Stimulated activated CD4-positive, alpha-beta T cell treated with anti-CD3 and anti-CD28 coated beads, Interleukin-1b, Interleukin-23, amount 100 ng/mL, for 4 hours (primary cell): ENCODE data around the gene ZMAT3.
"Not testable (repeated sequence)": the region's sequence is repeated elsewhere in the genome, so short reads cannot be mapped to it uniquely, and the experiment has no call there.

Experiments used
- DNase-seq, 2 donors: peaks; one replicate each; pipeline ENCODE4 v3.0.0-alpha.2; 2020; ENCODE audit warnings: low read depth in 2 of 2

Gene ZMAT3, protein sequence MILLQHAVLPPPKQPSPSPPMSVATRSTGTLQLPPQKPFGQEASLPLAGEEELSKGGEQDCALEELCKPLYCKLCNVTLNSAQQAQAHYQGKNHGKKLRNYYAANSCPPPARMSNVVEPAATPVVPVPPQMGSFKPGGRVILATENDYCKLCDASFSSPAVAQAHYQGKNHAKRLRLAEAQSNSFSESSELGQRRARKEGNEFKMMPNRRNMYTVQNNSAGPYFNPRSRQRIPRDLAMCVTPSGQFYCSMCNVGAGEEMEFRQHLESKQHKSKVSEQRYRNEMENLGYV

GRCh38 chr3:179071323-179072099 is at the start of gene ZMAT3:
Gene ZMAT3 (minus strand): TSS chr3:179071809. CDS start chr3:179067752, 4,057 bp downstream.
- peak; percentile 75 to 76 for DNase-seq

GRCh38 chr3:179116816-179117215 is 45.2 kb upstream of the ZMAT3 start:
- no peak for DNase-seq

GRCh38 chr3:179115444-179115843 is 43.8 kb upstream of the ZMAT3 start:
- not testable (repeated sequence) for DNase-seq

- no peak for DNase-seq
Observed at GRCh38 chr3:179113903-179114302, 42.3 kb upstream of the ZMAT3 start.

DNA sequence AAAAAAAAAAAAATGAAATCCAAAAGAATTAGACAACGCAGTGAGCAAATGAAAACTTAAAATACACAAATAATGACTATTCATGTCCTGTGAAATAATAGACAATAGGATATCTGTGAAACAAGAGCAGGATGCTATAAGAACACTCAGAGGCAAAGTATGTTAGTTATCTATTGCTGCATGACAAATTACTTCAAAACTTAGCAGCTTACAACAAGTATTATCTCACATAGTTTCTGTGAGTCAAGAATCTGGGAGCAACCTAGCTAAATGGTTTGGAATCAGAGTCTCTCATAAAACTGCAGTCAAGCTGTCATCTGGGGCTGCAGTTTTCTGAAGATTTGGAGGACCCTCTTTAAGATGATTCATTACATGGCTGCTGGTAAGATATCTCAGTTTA is 36.5 kb upstream of the ZMAT3 start:
- DNase-seq, result no peak

DNA sequence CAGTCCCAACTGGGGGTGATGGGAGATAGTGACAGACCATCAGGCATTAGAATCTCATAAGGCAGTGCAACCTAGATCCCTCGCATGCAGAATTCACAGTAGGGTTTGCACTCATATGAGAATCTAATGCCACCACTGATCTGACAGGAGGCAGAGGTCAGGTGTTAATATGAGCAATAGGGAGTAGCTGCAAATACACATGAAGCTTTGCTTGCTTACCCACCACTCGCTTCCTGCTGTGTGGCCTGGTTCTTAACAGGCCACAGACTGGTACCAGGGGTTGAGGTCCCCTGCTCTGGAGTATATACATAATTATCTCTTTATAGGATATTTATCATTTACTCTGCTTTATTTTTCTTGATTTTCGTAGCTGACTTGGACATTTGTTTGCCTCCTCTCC is 36.0 kb upstream of the ZMAT3 start:
- DNase-seq, result no peak

GRCh38 chr3:179105881-179106280 is 34.3 kb upstream of the ZMAT3 start:
- DNase-seq, result no peak

- no peak for DNase-seq
Observed at GRCh38 chr3:179100652-179101051, 29.0 kb upstream of the ZMAT3 start.

- no peak for DNase-seq
Observed at GRCh38 chr3:179098388-179099077, 26.9 kb upstream of the ZMAT3 start.

DNA sequence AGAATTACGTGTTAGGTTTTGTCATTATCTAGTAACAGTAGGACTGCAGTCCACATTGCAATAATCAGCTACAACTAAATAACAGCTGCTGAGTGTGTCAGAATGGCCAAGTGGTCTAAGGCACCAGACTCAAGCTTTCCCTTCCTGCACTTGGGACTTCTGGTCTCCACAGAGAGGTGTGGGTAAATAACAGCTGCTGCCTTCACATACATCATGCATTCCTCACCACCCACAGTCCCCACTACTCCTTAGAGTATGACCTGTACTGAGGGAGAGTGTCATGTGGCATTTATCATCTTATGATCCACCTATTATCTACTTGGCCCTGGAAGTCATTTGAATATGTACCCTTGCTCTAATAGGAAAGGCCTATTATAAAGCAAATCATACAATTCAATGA is 22.2 kb upstream of the ZMAT3 start:
- DNase-seq, result no peak

GRCh38 chr3:179091113-179091512 is 19.5 kb upstream of the ZMAT3 start:
- DNase-seq, result no peak

DNA sequence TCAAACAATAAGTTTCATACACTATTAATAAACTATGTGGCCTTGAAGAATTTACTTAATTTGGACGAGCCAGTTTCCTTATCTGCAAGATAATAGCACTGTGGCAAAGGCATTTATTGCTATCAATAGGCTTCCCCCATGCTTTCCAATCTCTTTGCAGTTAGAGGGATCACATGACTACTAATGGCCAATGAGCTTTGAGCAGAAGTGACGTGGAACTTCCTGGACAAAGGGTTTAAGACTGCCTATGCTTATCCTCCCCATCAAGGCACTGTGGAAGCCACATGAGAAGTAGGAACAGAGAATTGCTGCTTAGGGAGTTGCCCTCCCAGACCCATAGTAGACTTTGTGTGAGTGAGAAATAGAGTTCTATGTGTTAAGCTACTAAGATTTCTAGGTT is 16.7 kb upstream of the ZMAT3 start:
- no peak for DNase-seq

DNA sequence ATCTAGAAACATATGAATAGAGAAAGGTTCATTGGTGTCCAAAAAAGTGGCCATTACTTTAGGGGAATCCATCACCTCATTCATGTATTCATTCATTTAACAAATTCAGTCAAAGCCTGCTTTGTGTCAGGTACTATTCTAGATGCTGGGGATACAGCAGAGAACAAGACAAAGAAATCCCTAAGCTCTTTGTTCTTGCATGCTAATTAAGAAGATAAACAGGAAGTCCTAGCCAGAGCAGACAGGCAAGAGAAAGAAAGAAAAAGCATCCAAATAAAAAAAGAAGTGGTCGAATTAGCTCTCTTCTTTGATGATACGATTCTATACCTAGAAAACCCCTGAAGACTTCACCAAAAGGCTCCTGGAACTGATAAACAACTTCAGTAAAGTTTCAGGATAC is 12.4 kb upstream of the ZMAT3 start:
- DNase-seq, result no peak

DNA sequence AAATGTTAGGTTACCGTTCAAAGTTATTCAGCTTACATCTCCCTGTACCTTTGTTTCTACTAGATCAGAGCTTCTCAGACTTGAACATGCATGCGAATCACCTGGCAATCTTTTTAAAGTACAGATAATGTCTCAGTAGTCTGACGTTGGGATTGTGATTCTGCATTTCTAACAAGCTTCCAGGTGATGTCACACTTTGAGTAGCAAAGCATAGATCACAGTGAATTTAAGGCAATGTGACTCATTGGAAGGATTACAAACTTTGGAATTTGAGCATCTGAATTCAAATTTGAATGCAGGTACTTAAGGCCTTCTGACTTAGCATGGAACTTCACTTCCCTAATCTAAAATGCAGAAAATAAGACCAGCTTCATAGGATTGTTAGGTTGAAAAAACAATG is 10.8 kb upstream of the ZMAT3 start:
- DNase-seq, result no peak

DNA sequence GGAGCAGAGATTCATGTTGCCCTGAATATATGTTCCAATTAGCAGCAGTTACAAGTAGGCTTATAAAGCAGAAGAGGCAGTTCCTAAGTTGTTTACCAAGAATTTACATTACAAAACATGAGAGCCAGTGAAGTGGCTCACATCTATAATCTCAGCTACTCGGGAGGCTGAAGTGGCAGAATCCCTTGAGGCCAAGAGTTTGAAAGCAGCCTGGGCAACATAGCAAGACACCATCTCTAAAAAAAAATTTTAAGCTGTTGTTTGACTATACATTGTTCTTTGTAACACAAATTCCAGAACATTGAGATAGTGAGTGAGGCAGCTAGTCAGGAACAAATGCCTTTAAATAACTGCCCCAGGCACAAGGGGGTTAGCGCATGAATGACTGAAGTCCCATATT is 10.3 kb upstream of the ZMAT3 start:
- no peak for DNase-seq

GRCh38 chr3:179079537-179079936 is 7.9 kb upstream of the ZMAT3 start:
- DNase-seq, result no peak

GRCh38 chr3:179076243-179077027 is 4.8 kb upstream of the ZMAT3 start:
- DNase-seq, result no peak

DNA sequence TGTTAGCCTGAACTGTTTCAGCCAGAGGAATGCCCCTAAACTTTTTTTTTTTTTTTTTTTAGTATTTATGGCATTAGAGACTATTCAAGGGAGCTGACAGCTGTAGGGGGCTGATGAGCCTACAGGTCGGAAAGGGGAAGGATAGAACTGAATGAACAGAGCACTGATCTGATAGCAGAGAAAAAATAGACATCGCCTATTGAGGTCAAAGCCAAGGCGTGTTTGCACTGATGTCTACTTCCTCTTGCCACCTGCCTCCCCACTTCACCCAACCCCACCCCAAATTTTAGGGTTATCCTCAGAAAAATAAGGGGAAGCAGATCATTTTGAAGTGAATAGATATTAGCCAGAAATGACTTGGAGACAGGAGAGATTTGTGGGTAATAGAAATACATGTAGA is 3.0 kb upstream of the ZMAT3 start:
- DNase-seq, result no peak

DNA sequence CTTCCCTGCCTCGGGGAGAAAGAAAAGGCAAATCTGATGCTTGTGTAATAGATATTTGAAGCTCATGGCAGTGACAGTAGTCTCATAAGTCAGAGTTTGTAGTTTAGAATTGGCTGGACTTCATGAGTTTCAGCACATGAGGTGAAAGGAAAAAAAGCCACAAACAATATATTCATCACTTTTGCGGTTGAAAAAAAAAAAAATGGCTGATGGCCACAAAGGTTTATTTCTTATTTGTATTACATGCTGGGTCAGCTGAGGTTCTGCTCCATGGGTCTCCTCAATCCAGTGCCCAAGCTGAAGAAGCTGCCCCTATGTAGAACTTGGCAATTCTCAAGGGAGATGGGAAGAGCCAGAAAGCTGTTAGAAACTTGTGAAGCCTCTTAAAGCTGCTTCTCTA is 2.2 kb upstream of the ZMAT3 start:
- DNase-seq, result no peak

DNA sequence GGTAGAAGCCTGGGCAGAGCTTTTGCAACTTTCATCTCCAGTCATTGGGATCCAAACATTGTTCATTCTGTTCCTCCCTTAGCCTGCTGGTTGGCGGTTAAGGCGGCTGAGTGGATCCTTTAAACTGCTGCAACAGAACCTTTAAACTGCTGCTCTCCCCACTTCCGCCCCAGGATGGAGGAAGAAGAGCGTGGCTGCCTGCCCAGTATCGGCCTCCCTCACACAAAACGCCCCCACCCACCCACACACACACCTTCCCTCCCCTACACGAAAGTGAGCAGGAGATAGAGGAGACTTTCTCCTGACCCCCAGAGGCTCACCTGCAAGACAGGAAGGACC is 460 bp upstream of the ZMAT3 start:
- DNase-seq, result peak; percentile 33 to 36

- DNase-seq, result no peak
Observed at GRCh38 chr3:179071027-179071322, 634 bp downstream of the ZMAT3 start.

DNA sequence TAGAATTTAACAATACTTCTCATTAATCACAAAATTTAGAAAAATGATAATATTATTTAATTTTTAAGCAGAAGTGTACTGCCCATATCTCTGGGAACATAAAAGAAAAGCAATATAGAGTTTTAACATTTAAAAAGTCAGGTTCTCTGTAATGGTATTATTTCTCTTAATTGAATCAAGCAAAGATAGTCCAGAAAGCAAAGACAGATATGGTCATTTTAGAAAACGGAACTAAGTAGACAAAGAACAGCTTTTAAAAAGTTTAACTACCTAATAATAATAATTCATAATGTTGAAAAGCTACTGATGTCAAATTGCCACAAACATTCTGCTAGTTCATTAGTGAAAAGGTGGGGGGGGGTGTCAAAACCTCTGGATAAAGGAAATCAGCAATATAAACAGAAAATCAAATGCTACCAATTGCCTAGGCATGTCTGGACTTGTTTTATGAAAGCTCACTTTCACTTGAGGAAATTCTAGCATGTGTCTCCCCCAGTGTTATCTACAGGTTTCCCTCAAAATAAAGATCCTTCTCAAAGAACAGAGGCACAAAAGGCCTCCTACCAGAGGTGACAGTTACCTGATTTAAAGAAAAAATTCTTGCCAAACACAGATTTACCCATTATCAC is 1.7 kb downstream of the ZMAT3 start:
- no peak for DNase-seq
